GM12874 (cell line): ENCODE results near the gene PSORS1C1.

Source experiments
- CTCF ChIP-seq: IDR thresholded peaks from 2 replicates; pipeline ENCODE4 v1.5.1; 2011; ENCODE audit warnings: low read depth, mild to moderate bottlenecking, control low read depth, low read length, moderate library complexity; ENCODE audit not compliant: insufficient read depth

PSORS1C1 gene

GRCh38 chr6:31158140-31158862, 43.7 kb downstream of the PSORS1C1 start, which contains the start of gene TCF19:
TSS of gene TCF19 (plus strand) at chr6:31158589. CDS start at chr6:31159470, 881 bp downstream.
- TF ChIP-seq CTCF, result no peak

- TF ChIP-seq CTCF, result peak; percentile 45
Observed at GRCh38 chr6:31158863-31159855, 44.6 kb downstream of the PSORS1C1 start.

- no peak for TF ChIP-seq CTCF
Observed at GRCh38 chr6:31161216-31162126, 46.9 kb downstream of the PSORS1C1 start.

GRCh38 chr6:31162463-31163165, 48.0 kb downstream of the PSORS1C1 start:
- no peak for TF ChIP-seq CTCF

- TF ChIP-seq CTCF, result no peak
Observed at GRCh38 chr6:31163922-31164321, 49.3 kb downstream of the PSORS1C1 start.

GRCh38 chr6:31165986-31166385, 51.4 kb downstream of the PSORS1C1 start:
- TF ChIP-seq CTCF, result no peak
